Transverse colon (tissue), 4 donors: Measurements from ENCODE around the gene PRSS12.

Experiments
- CTCF ChIP-seq, 5 experiments: fragments of 200-600 bp in 3 of 5; fragments of 450-650 bp in 2 of 5; sonication (generic) in 3 of 5; IDR thresholded peaks; 1 replicate in 2 of 5; 2 replicates in 3 of 5; pipeline ENCODE4 v1.5.1; 2016 to 2017; ENCODE audit warnings: antibody characterized with exemption in 5 of 5, inconsistent platforms in 3 of 5, mild to moderate bottlenecking in 2 of 5, moderate library complexity in 1 of 5
- POLR2A ChIP-seq: fragments of 450-650 bp; IDR thresholded peaks from one replicate; pipeline ENCODE4 v1.6.1; 2016; ENCODE audit warnings: antibody characterized with exemption, mild to moderate bottlenecking, moderate library complexity
- POLR2AphosphoS5 ChIP-seq, 3 donors: sonication (generic); formaldehyde crosslinking; IDR thresholded peaks; one replicate each; pipeline ENCODE4 v1.6.1; 2016; ENCODE audit warnings: antibody characterized with exemption in 3 of 3

DNA sequence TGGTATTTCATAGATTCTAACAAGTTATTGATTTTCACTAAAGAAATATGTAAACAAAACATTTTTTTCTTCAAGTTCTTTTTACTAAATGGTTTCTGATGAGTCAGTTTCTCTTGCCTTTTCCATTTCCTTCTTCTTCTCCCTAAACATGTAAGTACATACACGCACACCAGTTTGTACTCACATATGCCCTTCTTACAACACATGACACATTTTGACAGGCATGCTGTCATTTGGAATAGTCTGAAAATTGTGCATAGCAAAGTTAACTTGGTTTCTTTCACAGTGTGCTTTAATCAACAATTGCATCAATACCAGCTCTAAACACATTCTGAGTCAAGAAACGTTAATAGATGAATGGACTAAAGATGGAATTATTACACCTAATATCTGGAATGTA, 35.1 kb downstream of the PRSS12 start:
- TF ChIP-seq CTCF (IDR thresholded peaks at IDR 0.05) (no peak), POLR2A (no peak), POLR2AphosphoS5 (IDR thresholded peaks at IDR 0.05) (no peak)
